ENCODE results near the gene LRIG2. TPM values are rescaled to one million over a fixed set of nuclear protein-coding genes. Genes with fewer than 3 reads are reported as not detected.

Gene LRIG2
- total and polyA plus RNA-seq, 2 experiments from 2014 or later: 10.0 to 40.4 TPM

- Histone ChIP-seq H3K4me3 (no peak overlapping the region), H3K27me3 (ENCODE audit: insufficient read depth) (no peaks in the 10 kb centered on the region), H3K79me2 (replicated peaks; ENCODE audit: insufficient read depth) (no peaks in the 10 kb centered on the region), H3F3A (replicated peaks; ENCODE audit: low read depth) (peaks cover 8% of the 10 kb centered on the region; the same call in 1 of the 2 replicates), H4K20me1 (replicated peaks; ENCODE audit: insufficient read depth) (no peaks in the 10 kb centered on the region), H3K4me2 (no peak overlapping the region), H3K9me2 (ENCODE audit: insufficient read depth) (no peaks in the 10 kb centered on the region), H3K4me1 (ENCODE audit: insufficient read depth) (peaks cover 6% of the 10 kb centered on the region), H3K36me3 (ENCODE audit: insufficient read depth) (peaks cover 6% of the 10 kb centered on the region; the same call in 1 of the 2 replicates), H2AFZ (no peak overlapping the region), H3K27ac (ENCODE audit: low read depth) (no peak overlapping the region)
- peaks cover 3% of the 10 kb centered on the region for H3K27me3 Mint-ChIP-seq (ENCODE audit: insufficient read depth, low read depth, poor library complexity)
- peaks cover 9% of the 10 kb centered on the region for H3K36me3 Mint-ChIP-seq (ENCODE audit: low read depth)
- peaks cover 11% of the 10 kb centered on the region; the same call in 2 of the 3 replicates for H3K4me1 Mint-ChIP-seq
- no peak for DNase-seq (ENCODE audit: low spot score)
- TF ChIP-seq ETS1 (IDR thresholded peaks at IDR 0.05) (no peak), JUNB (IDR thresholded peaks at IDR 0.05; ENCODE audit: unreplicated experiment) (no peak), REST (IDR thresholded peaks at IDR 0.05; ENCODE audit: unreplicated experiment) (no peak), NANOG (IDR thresholded peaks at IDR 0.05; ENCODE audit: borderline replicate concordance) (no peak), EZH2phosphoT487 (IDR thresholded peaks at IDR 0.05; ENCODE audit: unreplicated experiment) (no peak), CREB1 (CRISPR knock-in tag; IDR thresholded peaks at IDR 0.05; ENCODE audit: low read depth) (no peak), EZH2 (IDR thresholded peaks at IDR 0.05; ENCODE audit: low read depth, unreplicated experiment) (no peak)
- no peak overlapping the region for H3K4me3 Mint-ChIP-seq
- no peaks in the 10 kb centered on the region for H3K9me3 Mint-ChIP-seq
- H3K27ac Mint-ChIP-seq: no peak overlapping the region
- no peak for ATAC-seq
Measured at GRCh38 chr1:113133038-113133437, 60.0 kb downstream of the LRIG2 start.

DNA sequence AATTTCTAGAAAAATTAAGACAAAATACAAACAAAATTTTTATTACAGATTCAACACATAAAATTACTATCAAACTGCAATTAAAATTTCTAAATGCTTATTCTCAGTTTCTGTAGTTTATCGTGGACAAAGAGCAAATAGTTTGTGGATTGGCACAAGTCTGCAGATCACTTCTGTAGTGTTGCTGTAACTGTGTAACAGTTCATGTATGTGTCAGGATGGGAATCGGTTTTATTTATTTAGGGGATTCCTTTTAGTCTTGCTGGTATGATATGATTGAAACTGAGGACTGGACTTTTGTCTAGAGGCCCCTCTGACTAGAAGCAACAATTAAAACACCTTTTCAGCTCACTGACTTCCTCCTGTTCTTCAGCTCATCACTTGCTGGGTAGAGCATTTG lies 60.8 kb downstream of the LRIG2 start:
- H3K36me3 ChIP-seq (ENCODE audit: insufficient read depth): peaks cover 6% of the 10 kb centered on the region; the same call in 1 of the 2 replicates
- peaks cover 2% of the 10 kb centered on the region; the same call in 1 of the 2 replicates for H3F3A ChIP-seq (replicated peaks; ENCODE audit: low read depth)
- no peaks in the 10 kb centered on the region for H4K20me1 ChIP-seq (replicated peaks; ENCODE audit: insufficient read depth)
- Mint-ChIP-seq H3K27me3 (ENCODE audit: insufficient read depth, low read depth, poor library complexity) (peaks cover 3% of the 10 kb centered on the region), H3K36me3 (ENCODE audit: low read depth) (peaks cover 7% of the 10 kb centered on the region; the same call in 2 of the 3 replicates), H3K4me1 (peaks cover 11% of the 10 kb centered on the region; the same call in 2 of the 3 replicates), H3K4me3 (no peak overlapping the region), H3K27ac (no peak overlapping the region), H3K9me3 (no peaks in the 10 kb centered on the region)
- peaks cover 6% of the 10 kb centered on the region for H3K4me1 ChIP-seq (ENCODE audit: insufficient read depth)
- ATAC-seq (no peak), DNase-seq (ENCODE audit: low spot score) (no peak)
- no peaks in the 10 kb centered on the region for H3K79me2 ChIP-seq (replicated peaks; ENCODE audit: insufficient read depth)
- H3K9me2 ChIP-seq (ENCODE audit: insufficient read depth): no peaks in the 10 kb centered on the region
- no peak overlapping the region for H3K27ac ChIP-seq (ENCODE audit: low read depth)
- no peaks in the 10 kb centered on the region for H3K27me3 ChIP-seq (ENCODE audit: insufficient read depth)
- no peak overlapping the region for H3K4me2 ChIP-seq
- no peak overlapping the region for H2AFZ ChIP-seq
- no peak overlapping the region for H3K4me3 ChIP-seq
- TF ChIP-seq POLR2AphosphoS5 (IDR thresholded peaks at IDR 0.05; ENCODE audit: low read depth) (no peak), JUNB (IDR thresholded peaks at IDR 0.05; ENCODE audit: unreplicated experiment) (no peak), EZH2phosphoT487 (IDR thresholded peaks at IDR 0.05; ENCODE audit: unreplicated experiment) (no peak), CREB1 (CRISPR knock-in tag; IDR thresholded peaks at IDR 0.05; ENCODE audit: low read depth) (no peak), REST (IDR thresholded peaks at IDR 0.05; ENCODE audit: unreplicated experiment) (no peak), ZNF331 (CRISPR knock-in tag; IDR thresholded peaks at IDR 0.05; ENCODE audit: low read depth) (no peak), ETS1 (IDR thresholded peaks at IDR 0.05) (no peak)
